AG04449 (cell line): ENCODE data around the gene NNT.

ENCODE experiments used
- CTCF ChIA-PET: fragments of 350-600 bp; formaldehyde crosslinking; extraction: SDS; loops from one replicate; lab custom pipeline; 2021; ENCODE audit warnings: antibody characterized with exemption; lab: Yijun Ruan, JAX
- POLR2A ChIA-PET: fragments of 400-600, 350-600 bp; formaldehyde crosslinking; extraction: SDS; loops from one replicate; lab custom pipeline; 2020; ENCODE audit warnings: antibody characterized with exemption, inconsistent platforms; lab: Yijun Ruan, JAX
- DNase-seq: peaks from one replicate; pipeline ENCODE4 v3.0.0-alpha.2; 2010; ENCODE audit warnings: low read depth, low spot score
- H3K4me3 ChIP-seq: 2 replicates; pipeline ENCODE4 v1.5.1; 2011; ENCODE audit warnings: low read depth, mild to moderate bottlenecking, control low read depth, low read length
- CTCF ChIP-seq: IDR thresholded peaks from one replicate; pipeline ENCODE4 v1.5.1; 2011; ENCODE audit warnings: mild to moderate bottlenecking, moderate library complexity, low read length, control low read depth, inconsistent platforms; ENCODE audit not compliant: insufficient read depth; ENCODE audit errors: missing control alignments

Gene NNT

DNA sequence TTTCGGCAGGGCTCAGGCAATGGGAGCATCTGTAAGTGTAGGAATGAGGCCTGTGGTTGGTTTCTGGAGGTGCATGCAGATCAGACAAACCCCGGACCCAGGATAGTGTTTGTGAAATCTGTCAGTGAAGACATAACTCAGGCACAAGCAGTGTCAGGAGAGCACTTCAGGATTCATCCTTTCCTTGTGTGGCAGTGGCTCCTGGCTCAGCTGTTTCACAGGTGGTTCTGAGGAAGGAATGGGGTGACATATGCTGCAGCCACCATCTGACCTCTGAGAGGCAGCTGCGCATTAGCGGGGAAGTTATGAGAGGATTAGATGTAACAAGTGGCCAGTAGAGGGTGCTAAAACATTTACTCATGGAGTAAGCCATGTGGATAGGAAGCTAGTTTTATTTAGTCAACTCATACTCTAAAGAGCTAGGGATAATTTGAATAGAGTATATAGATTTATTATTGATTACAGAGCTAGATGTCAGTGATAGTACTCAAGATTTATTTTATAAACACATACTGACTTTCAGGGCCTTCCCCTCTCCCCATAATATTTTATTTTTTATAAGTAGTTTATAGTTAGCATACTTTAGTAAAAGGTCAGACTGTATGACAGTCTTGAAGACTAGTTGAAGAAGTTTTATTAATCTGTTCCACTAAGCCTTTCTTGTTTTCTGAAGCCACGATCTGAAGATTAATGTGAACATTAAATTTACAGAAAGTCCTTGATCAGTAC, 28.4 kb downstream of the NNT start:
- no peak overlapping the region for H3K4me3 ChIP-seq
- CTCF ChIA-PET = interaction anchor here (0.6 to 5.3 kb wide), 37 partner anchors 9 to 1158 kb away, joined by 3 to 73 read pairs (median 5); partner anchors contain the start of genes FGF10 and NNT
- DNase-seq = peak; percentile 51
- POLR2A ChIA-PET = interaction anchor here (0.9 kb wide), 1 partner anchor 29 kb away, joined by 3 read pairs; the partner anchor contains the start of gene NNT
- TF ChIP-seq CTCF = peak; percentile 64

- TF ChIP-seq CTCF = no peak
- CTCF ChIA-PET = interaction anchor here (1.2 to 5.3 kb wide), 4 partner anchors 8 to 698 kb away, joined by 4 to 73 read pairs (median 16); no protein-coding TSS in a partner anchor
- H3K4me3 ChIP-seq = no peak overlapping the region
- POLR2A ChIA-PET = no interaction called here
- no peak for DNase-seq
Observed at GRCh38 chr5:43634621-43635020, 31.6 kb downstream of the NNT start.

- H3K4me3 ChIP-seq = no peak overlapping the region
- POLR2A ChIA-PET = no interaction called here
- DNase-seq = no peak
- CTCF ChIA-PET = interaction anchor here (1.2 to 3.9 kb wide), 3 partner anchors 8 to 697 kb away, joined by 4 to 27 read pairs (median 6); no protein-coding TSS in a partner anchor
- no peak for TF ChIP-seq CTCF
Observed at GRCh38 chr5:43635374-43635773, 32.4 kb downstream of the NNT start.

- POLR2A ChIA-PET = no interaction called here
- DNase-seq = no peak
- no peak for TF ChIP-seq CTCF
- CTCF ChIA-PET = interaction anchor here (1.2 to 3.9 kb wide), 4 partner anchors 9 to 696 kb away, joined by 4 to 27 read pairs (median 5); no protein-coding TSS in a partner anchor
- no peak overlapping the region for H3K4me3 ChIP-seq
Observed at GRCh38 chr5:43636076-43636475, 33.1 kb downstream of the NNT start.

GRCh38 chr5:43637416-43637815, 34.4 kb downstream of the NNT start:
- ChIA-PET CTCF (interaction anchor here (1.4 to 3.9 kb wide), 2 partner anchors 11 to 12 kb away, joined by 6 to 27 read pairs; no protein-coding TSS in a partner anchor), POLR2A (interaction anchor here (0.6 kb wide), 1 partner anchor 54 kb away, joined by 3 read pairs; no protein-coding TSS in a partner anchor)
- TF ChIP-seq CTCF = no peak
- H3K4me3 ChIP-seq = no peak overlapping the region
- DNase-seq = no peak

- CTCF ChIA-PET = interaction anchor here (3.9 to 5.2 kb wide), 2 partner anchors 8 to 11 kb away, joined by 27 to 51 read pairs; no protein-coding TSS in a partner anchor
- POLR2A ChIA-PET = interaction anchor here (0.6 kb wide), 1 partner anchor 53 kb away, joined by 3 read pairs; no protein-coding TSS in a partner anchor
- H3K4me3 ChIP-seq = no peak overlapping the region
- no peak for DNase-seq
- TF ChIP-seq CTCF = no peak
Observed at GRCh38 chr5:43638107-43638506, 35.1 kb downstream of the NNT start.
